BLaER1 treated with 17β-estradiol and CSF1 and Interleukin-3, amounts not matched to agents 10 nM and 100 nM (cell line): ENCODE measurements around the gene UBAC2.

ENCODE experiments used
- H3K27ac ChIP-seq, 11 experiments: shearing (Covaris generic); formaldehyde crosslinking; 2 replicates each; pipeline ENCODE4 v1.8.1; 2022
- H3K27me3 ChIP-seq, 11 experiments: shearing (Covaris generic); formaldehyde crosslinking; 2 replicates each; pipeline ENCODE4 v1.8.1; 2022
- H3K36me3 ChIP-seq, 11 experiments: shearing (Covaris generic); formaldehyde crosslinking; 2 replicates each; pipeline ENCODE4 v1.8.1; 2022
- H3K4me1 ChIP-seq, 10 experiments: shearing (Covaris generic); formaldehyde crosslinking; 2 replicates each; pipeline ENCODE4 v1.8.1; 2022
- H3K4me2 ChIP-seq, 11 experiments: shearing (Covaris generic); formaldehyde crosslinking; 2 replicates each; pipeline ENCODE4 v1.8.1; 2022
- H3K4me3 ChIP-seq, 10 experiments: shearing (Covaris generic); formaldehyde crosslinking; 2 replicates each; pipeline ENCODE4 v1.8.1; 2022
- H3K9ac ChIP-seq, 11 experiments: shearing (Covaris generic); formaldehyde crosslinking; 2 replicates each; pipeline ENCODE4 v1.8.1; 2022
- H3K9me3 ChIP-seq, 11 experiments: shearing (Covaris generic); formaldehyde crosslinking; replicated peaks in 1 of 11; 2 replicates each; pipeline ENCODE4 v1.8.1; 2022
- H4K20me1 ChIP-seq, 11 experiments: shearing (Covaris generic); formaldehyde crosslinking; 2 replicates each; pipeline ENCODE4 v1.8.1; 2022
- Cebpa-rat ChIP-seq, 11 experiments: shearing (Covaris generic); IDR thresholded peaks; 2 replicates each; pipeline ENCODE4 v1.8.1; 2022

UBAC2 gene

GRCh38 chr13:99214232-99214631 is 13.6 kb downstream of the UBAC2 start:
- peak overlapping the region in 1 of 11 experiments; percentile 33; a peak in 1 of 22 replicates for H3K9ac ChIP-seq
- peaks cover 21 to 100% (median 69%) of the 10 kb centered on the region in 11 experiments for H4K20me1 ChIP-seq
- H3K36me3 ChIP-seq = peaks cover 11 to 72% (median 53%) of the 10 kb centered on the region in 11 experiments; a peak in 21 of 22 replicates
- H3K9me3 ChIP-seq = peaks cover 0 to 14% (median 0%) of the 10 kb centered on the region in 11 experiments; a peak in 5 of 22 replicates
- peaks cover 36 to 48% (median 40%) of the 10 kb centered on the region in 10 experiments for H3K4me1 ChIP-seq
- H3K27ac ChIP-seq = peak overlapping the region in 2 of 11 experiments; percentile 5 to 30; a peak in 1 of 22 replicates
- H3K4me3 ChIP-seq = no peak overlapping the region
- TF ChIP-seq Cebpa-rat (IDR thresholded peaks at IDR 0.05) = no peak
- H3K4me2 ChIP-seq = peak overlapping the region; percentile 8 to 54 (median 37); a peak in 21 of 22 replicates
- H3K27me3 ChIP-seq = no peaks in the 10 kb centered on the region

DNA sequence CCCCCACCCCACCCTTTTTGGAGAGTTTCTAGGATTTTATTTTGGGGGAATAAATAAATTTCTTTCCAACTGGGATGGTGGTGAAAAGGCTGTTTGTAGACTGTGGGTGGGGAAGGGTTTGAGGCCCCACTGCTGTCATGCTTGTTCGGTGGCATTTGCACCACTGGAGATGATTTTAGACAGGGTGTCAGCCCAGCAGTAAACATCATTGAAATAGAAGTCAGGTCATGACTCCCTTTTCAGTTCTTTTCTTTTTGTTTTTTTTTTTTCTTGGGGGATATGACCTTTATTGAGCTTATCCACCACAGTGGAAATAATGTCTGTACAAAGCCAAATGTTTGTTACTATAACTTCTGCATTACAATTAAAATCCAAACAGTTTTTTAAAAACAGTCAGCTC is 14.1 kb downstream of the UBAC2 start:
- peak overlapping the region in 1 of 11 experiments; percentile 33; a peak in 2 of 22 replicates for H3K9ac ChIP-seq

DNA sequence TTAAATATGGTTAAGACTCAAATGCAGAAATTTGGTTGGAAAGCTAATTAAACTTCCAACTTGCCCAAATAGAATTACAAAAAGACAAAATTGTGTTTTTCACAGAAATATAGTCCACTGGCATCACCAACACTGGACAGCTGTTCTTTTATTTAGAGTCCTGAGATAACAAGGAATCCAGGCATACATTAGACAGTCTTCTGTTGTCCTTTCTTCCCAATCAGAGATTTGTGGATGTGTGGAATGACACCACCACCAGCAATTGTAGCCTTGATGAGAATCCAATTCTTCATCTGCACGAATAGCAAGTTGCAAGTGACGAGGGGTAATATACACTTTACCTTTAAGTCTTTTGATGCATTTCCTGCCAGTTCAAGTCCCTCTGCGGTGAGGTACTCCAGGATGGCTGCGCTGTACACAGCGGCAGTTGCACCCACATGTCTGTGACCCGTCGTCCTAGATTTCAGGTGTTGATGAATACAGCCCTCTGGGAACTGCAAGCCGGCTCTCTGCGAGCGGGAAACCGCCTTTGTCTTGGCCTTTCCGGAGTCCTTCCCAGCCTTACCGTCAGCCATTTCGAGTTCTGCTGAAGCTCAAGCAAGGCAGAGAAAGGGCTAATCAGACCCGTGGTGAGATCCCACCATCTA is 14.7 kb downstream of the UBAC2 start:
- H3K9me3 ChIP-seq = peaks cover 0 to 14% (median 0%) of the 10 kb centered on the region in 11 experiments; a peak in 5 of 22 replicates
- no peaks in the 10 kb centered on the region for H3K27me3 ChIP-seq
- peaks cover 13 to 100% (median 61%) of the 10 kb centered on the region in 11 experiments; a peak in 20 of 22 replicates for H4K20me1 ChIP-seq
- H3K9ac ChIP-seq = no peak overlapping the region
- H3K4me2 ChIP-seq = no peak overlapping the region
- H3K36me3 ChIP-seq = peaks cover 11 to 62% (median 47%) of the 10 kb centered on the region in 11 experiments; a peak in 21 of 22 replicates
- H3K4me1 ChIP-seq = peaks cover 46 to 57% (median 51%) of the 10 kb centered on the region in 10 experiments
- H3K27ac ChIP-seq = no peak overlapping the region; a peak in 1 of 22 replicates
- TF ChIP-seq Cebpa-rat (IDR thresholded peaks at IDR 0.05) = no peak
- no peak overlapping the region for H3K4me3 ChIP-seq

More for the DNA sequence above, 14.1 kb downstream of the UBAC2 start:
- Histone ChIP-seq H3K36me3 (peaks cover 11 to 67% (median 48%) of the 10 kb centered on the region in 11 experiments; a peak in 21 of 22 replicates), H3K27ac (peak overlapping the region in 1 of 11 experiments; percentile 5; a peak in 1 of 22 replicates), H3K9me3 (peaks cover 0 to 14% (median 0%) of the 10 kb centered on the region in 11 experiments; a peak in 5 of 22 replicates), H3K4me1 (peaks cover 40 to 51% (median 45%) of the 10 kb centered on the region in 10 experiments), H3K4me3 (no peak overlapping the region), H3K27me3 (no peaks in the 10 kb centered on the region), H3K4me2 (peak overlapping the region in 9 of 11 experiments; percentile 10 to 54 (median 37); a peak in 16 of 22 replicates), H4K20me1 (peaks cover 16 to 100% (median 64%) of the 10 kb centered on the region in 11 experiments; a peak in 20 of 22 replicates)
- TF ChIP-seq Cebpa-rat (IDR thresholded peaks at IDR 0.05) = no peak

DNA sequence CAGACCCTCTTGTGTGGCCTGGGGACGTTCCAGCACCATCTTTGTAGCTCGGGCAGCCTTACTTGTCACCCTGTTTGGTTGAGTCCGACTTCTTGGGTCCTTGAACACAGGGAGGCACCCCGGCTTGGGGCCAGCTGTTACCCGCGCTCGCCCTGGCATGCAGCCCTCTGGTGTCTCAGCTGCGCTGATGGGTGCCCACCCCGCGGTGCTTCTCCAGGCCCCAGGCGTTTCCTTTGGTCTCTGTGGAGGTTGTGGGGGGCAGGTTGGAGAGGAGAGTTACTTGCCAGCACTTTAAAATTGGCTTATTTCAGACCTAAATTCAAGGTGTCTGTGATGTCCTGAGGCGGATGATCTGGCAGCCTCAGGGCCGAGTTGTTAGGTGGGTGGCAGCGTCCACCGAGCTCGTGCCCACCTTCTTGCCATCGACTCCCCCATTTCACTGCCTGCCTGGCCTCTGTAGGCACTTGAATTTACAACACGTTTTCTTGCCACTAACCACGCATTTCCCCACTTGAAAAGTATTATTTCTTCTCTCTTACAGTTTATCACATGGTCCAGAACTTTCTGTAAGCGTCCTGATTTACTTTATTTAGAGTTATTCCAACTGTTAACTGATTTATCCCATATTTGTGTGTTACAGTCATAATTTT is 16.9 kb downstream of the UBAC2 start:
- Histone ChIP-seq H3K4me3 (peak overlapping the region in 2 of 10 experiments; percentile 17 to 28; a peak in 1 of 20 replicates), H3K9me3 (peaks cover 0 to 28% (median 14%) of the 10 kb centered on the region in 11 experiments; a peak in 21 of 22 replicates), H3K9ac (peak overlapping the region in 10 of 11 experiments; percentile 12 to 60 (median 44); a peak in 15 of 22 replicates), H4K20me1 (peaks cover 0 to 91% (median 41%) of the 10 kb centered on the region in 11 experiments; a peak in 18 of 22 replicates), H3K4me2 (peak overlapping the region; percentile 57 to 84 (median 75)), H3K27me3 (no peaks in the 10 kb centered on the region), H3K4me1 (peaks cover 61 to 79% (median 71%) of the 10 kb centered on the region in 10 experiments), H3K36me3 (peaks cover 11 to 59% (median 42%) of the 10 kb centered on the region in 11 experiments; a peak in 21 of 22 replicates), H3K27ac (peak overlapping the region in 9 of 11 experiments; percentile 46 to 94 (median 68); a peak in 19 of 22 replicates)
- no peak for TF ChIP-seq Cebpa-rat (IDR thresholded peaks at IDR 0.05)

- Histone ChIP-seq H4K20me1 (peaks cover 0 to 85% (median 37%) of the 10 kb centered on the region in 11 experiments; a peak in 18 of 22 replicates), H3K4me1 (peaks cover 62 to 83% (median 74%) of the 10 kb centered on the region in 10 experiments), H3K27me3 (no peaks in the 10 kb centered on the region), H3K4me2 (peak overlapping the region; percentile 57 to 84 (median 76)), H3K9me3 (peaks cover 0 to 33% (median 19%) of the 10 kb centered on the region in 11 experiments; a peak in 21 of 22 replicates), H3K27ac (peak overlapping the region in 9 of 11 experiments; percentile 46 to 94 (median 66); a peak in 17 of 22 replicates), H3K36me3 (peaks cover 11 to 60% (median 42%) of the 10 kb centered on the region in 11 experiments; a peak in 21 of 22 replicates), H3K9ac (peak overlapping the region in 8 of 11 experiments; percentile 3 to 56 (median 16); a peak in 8 of 22 replicates), H3K4me3 (no peak overlapping the region)
- TF ChIP-seq Cebpa-rat (IDR thresholded peaks at IDR 0.05) = no peak
Observed at GRCh38 chr13:99218126-99218525, 17.5 kb downstream of the UBAC2 start.

- Histone ChIP-seq H3K9ac (peak overlapping the region in 8 of 11 experiments; percentile 3 to 56 (median 16); a peak in 8 of 22 replicates), H4K20me1 (peaks cover 0 to 81% (median 33%) of the 10 kb centered on the region in 11 experiments; a peak in 18 of 22 replicates), H3K9me3 (peaks cover 0 to 35% (median 23%) of the 10 kb centered on the region in 11 experiments; a peak in 21 of 22 replicates), H3K4me2 (peak overlapping the region; percentile 57 to 84 (median 76)), H3K27me3 (no peaks in the 10 kb centered on the region), H3K27ac (peak overlapping the region in 9 of 11 experiments; percentile 14 to 94 (median 66); a peak in 16 of 22 replicates), H3K4me1 (peaks cover 66 to 83% (median 78%) of the 10 kb centered on the region in 10 experiments), H3K36me3 (peaks cover 11 to 56% (median 38%) of the 10 kb centered on the region in 11 experiments; a peak in 21 of 22 replicates), H3K4me3 (no peak overlapping the region)
- TF ChIP-seq Cebpa-rat (IDR thresholded peaks at IDR 0.05) = no peak
Observed at GRCh38 chr13:99218545-99218944, 17.9 kb downstream of the UBAC2 start.

- peaks cover 0 to 35% (median 24%) of the 10 kb centered on the region in 11 experiments; a peak in 21 of 22 replicates for H3K9me3 ChIP-seq
- peak overlapping the region in 8 of 11 experiments; percentile 46 to 94 (median 67); a peak in 15 of 22 replicates for H3K27ac ChIP-seq
- H3K36me3 ChIP-seq = peaks cover 11 to 52% (median 37%) of the 10 kb centered on the region in 11 experiments; a peak in 21 of 22 replicates
- no peak overlapping the region for H3K4me3 ChIP-seq
- H4K20me1 ChIP-seq = peaks cover 0 to 78% (median 29%) of the 10 kb centered on the region in 11 experiments; a peak in 18 of 22 replicates
- H3K9ac ChIP-seq = peak overlapping the region in 7 of 11 experiments; percentile 3 to 56 (median 14); a peak in 6 of 22 replicates
- TF ChIP-seq Cebpa-rat (IDR thresholded peaks at IDR 0.05) = no peak
- H3K4me1 ChIP-seq = peaks cover 70 to 83% (median 79%) of the 10 kb centered on the region in 10 experiments
- H3K4me2 ChIP-seq = peak overlapping the region; percentile 57 to 84 (median 76)
- H3K27me3 ChIP-seq = no peaks in the 10 kb centered on the region
Observed at GRCh38 chr13:99218969-99219368, 18.3 kb downstream of the UBAC2 start.
